ENCODE measurements around the gene ITPR2.
A peak's percentile ranks its signal among the peaks of the same experiment; 100 is the strongest.

ITPR2 gene

DNA sequence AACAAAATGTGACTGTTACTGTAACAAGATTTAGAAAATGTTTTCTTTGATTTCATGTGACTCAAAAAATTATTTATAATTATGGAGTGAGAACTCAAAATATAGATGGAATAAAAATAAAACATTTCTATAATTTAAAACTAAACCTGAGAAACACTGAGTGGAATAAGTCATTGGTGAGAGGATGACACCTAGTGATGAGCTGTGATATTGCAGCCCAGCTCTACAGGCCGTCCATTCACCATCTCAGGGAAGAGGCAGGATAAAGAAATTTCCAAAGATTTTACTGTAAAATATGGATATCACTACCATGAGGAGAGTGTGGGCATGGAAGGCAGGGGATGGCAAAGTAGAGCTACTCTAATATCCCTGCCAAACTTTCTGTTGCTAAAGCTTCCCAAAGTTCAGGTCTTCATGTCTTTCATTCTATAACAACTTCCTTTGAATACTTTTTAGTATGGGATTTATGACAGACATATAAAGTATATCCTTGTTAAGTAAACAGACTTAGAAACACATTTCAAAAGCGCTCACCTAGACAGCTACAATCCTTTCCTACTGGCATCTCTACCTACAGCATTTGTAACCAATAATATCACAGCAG, 308.0 kb downstream of the ITPR2 start:
- no peak overlapping the region for H2BK12ac ChIP-seq (ENCODE audit: low read length in 2 of 2)
- no peak overlapping the region for H2BK120ac ChIP-seq (ENCODE audit: low read depth, low read length)
- peaks cover 2% of the 10 kb centered on the region for H3K4me1 ChIP-seq (ENCODE audit: control insufficient read depth, insufficient read depth, low read depth, low read length)
- H3K18ac ChIP-seq (ENCODE audit: low read depth in 1 of 2, low read length in 2 of 2), result no peak overlapping the region
- H4K91ac ChIP-seq (ENCODE audit: low read length), result no peak overlapping the region
- H3K4me2 ChIP-seq (ENCODE audit: low read length, poor library complexity, severe bottlenecking), result no peak overlapping the region
- H4K8ac ChIP-seq (ENCODE audit: low read length), result no peak overlapping the region
- H3K27ac ChIP-seq (ENCODE audit: low read length, poor library complexity, severe bottlenecking), result no peak overlapping the region
- H2BK15ac ChIP-seq (ENCODE audit: low read depth, poor library complexity, severe bottlenecking), result no peak overlapping the region
- WGBS, result 94% methylated on average over 2 of the region's 2 CpGs
- no peak overlapping the region for H2AK5ac ChIP-seq (ENCODE audit: low read length, severe bottlenecking)
- peaks cover 13% of the 10 kb centered on the region for H3K9me3 ChIP-seq (ENCODE audit: control insufficient read depth, low read length)
- H3K79me1 ChIP-seq (replicated peaks; ENCODE audit: low read length, poor library complexity, severe bottlenecking), result peaks cover 5% of the 10 kb centered on the region
- DNase-seq, result peak; percentile 13
- no peak overlapping the region for H3K23ac ChIP-seq (ENCODE audit: low read length in 2 of 2)
- H3K36me3 ChIP-seq (ENCODE audit: control insufficient read depth in 1 of 2, insufficient read depth in 2 of 2, low read depth in 1 of 2, low read length in 2 of 2), result peaks cover 0 to 3% of the 10 kb centered on the region in 2 experiments
- no peak overlapping the region for H2BK5ac ChIP-seq (ENCODE audit: low read depth, low read length, poor library complexity, severe bottlenecking)
- no peaks in the 10 kb centered on the region for H3K27me3 ChIP-seq (ENCODE audit: control insufficient read depth in 1 of 2, insufficient read depth in 1 of 2, low read length in 2 of 2)
- H2AFZ ChIP-seq (ENCODE audit: low read depth, low read length), result no peak overlapping the region
- H3K9ac ChIP-seq (ENCODE audit: low read length), result no peak overlapping the region
- no peak overlapping the region for H3K14ac ChIP-seq (ENCODE audit: low read length in 2 of 2)
- H3K4me3 ChIP-seq (ENCODE audit: insufficient read depth in 1 of 2, low read depth in 1 of 2, low read length in 2 of 2), result no peak overlapping the region
- H3K4ac ChIP-seq (ENCODE audit: low read depth in 1 of 2, low read length in 2 of 2), result no peak overlapping the region

DNA sequence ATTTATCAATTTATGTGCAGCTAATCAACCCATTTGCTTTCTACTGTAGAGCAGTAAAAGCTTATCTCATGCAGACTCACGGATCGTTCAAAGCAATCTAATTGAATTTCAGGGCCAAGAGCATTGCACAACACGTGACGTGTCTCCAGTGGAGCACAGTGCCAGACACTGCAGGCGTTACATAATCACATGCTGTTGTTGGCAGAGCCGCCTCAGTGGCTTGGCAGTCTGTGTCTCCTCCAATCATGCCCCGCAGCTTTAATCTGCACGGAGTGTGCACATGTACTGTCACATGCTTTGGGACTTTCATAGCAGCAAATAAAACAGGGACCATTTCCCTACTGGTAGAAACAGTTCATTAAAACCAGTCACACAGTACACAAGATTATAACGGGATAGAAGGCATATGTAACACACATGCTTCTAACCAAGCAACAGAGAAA, 309.3 kb downstream of the ITPR2 start:
- WGBS, result 74% methylated on average over 9 of the region's 9 CpGs
- no peak overlapping the region for H4K8ac ChIP-seq (ENCODE audit: low read length)
- peaks cover 5% of the 10 kb centered on the region for H3K79me1 ChIP-seq (replicated peaks; ENCODE audit: low read length, poor library complexity, severe bottlenecking)

DNA sequence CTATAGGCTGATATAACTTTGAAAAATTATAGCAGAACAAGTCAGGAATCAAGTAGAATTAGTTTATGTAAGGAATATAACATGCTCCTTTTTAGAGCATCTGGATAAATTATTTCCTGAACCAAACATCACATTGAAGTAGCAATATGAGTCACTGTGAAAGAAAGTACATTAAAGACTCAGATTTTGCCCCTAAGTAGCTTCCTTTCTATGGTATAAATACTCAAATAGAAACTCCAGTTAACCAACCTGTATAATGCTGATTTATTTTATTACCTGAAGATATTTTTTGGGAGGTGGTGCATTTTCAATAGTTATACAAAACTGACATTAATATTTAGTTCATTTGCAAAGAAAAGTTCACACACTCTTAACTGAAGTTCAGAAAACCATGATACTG, 312.1 kb downstream of the ITPR2 start:
- Histone ChIP-seq H2AK5ac (ENCODE audit: low read length, severe bottlenecking) (no peak overlapping the region), H3K23ac (ENCODE audit: low read length in 2 of 2) (no peak overlapping the region), H3K27ac (ENCODE audit: low read length, poor library complexity, severe bottlenecking) (no peak overlapping the region), H3K18ac (ENCODE audit: low read depth in 1 of 2, low read length in 2 of 2) (no peak overlapping the region), H2BK12ac (ENCODE audit: low read length in 2 of 2) (no peak overlapping the region), H3K9me3 (ENCODE audit: control insufficient read depth, low read length) (peaks cover 12% of the 10 kb centered on the region), H3K27me3 (ENCODE audit: control insufficient read depth in 1 of 2, insufficient read depth in 1 of 2, low read length in 2 of 2) (no peaks in the 10 kb centered on the region), H4K91ac (ENCODE audit: low read length) (no peak overlapping the region), H4K8ac (ENCODE audit: low read length) (no peak overlapping the region), H2BK120ac (ENCODE audit: low read depth, low read length) (no peak overlapping the region), H3K4me3 (ENCODE audit: insufficient read depth in 1 of 2, low read depth in 1 of 2, low read length in 2 of 2) (no peak overlapping the region), H3K9ac (ENCODE audit: low read length) (no peak overlapping the region), H3K4ac (ENCODE audit: low read depth in 1 of 2, low read length in 2 of 2) (no peak overlapping the region), H3K4me1 (ENCODE audit: control insufficient read depth, insufficient read depth, low read depth, low read length) (peaks cover 2% of the 10 kb centered on the region), H3K36me3 (ENCODE audit: control insufficient read depth in 1 of 2, insufficient read depth in 2 of 2, low read depth in 1 of 2, low read length in 2 of 2) (peaks cover 0 to 3% of the 10 kb centered on the region in 2 experiments), H2BK5ac (ENCODE audit: low read depth, low read length, poor library complexity, severe bottlenecking) (no peak overlapping the region), H3K79me1 (replicated peaks; ENCODE audit: low read length, poor library complexity, severe bottlenecking) (peaks cover 5% of the 10 kb centered on the region), H2BK15ac (ENCODE audit: low read depth, poor library complexity, severe bottlenecking) (no peak overlapping the region), H2AFZ (ENCODE audit: low read depth, low read length) (no peak overlapping the region), H3K4me2 (ENCODE audit: low read length, poor library complexity, severe bottlenecking) (no peak overlapping the region), H3K14ac (ENCODE audit: low read length in 2 of 2) (no peak overlapping the region)
- no peak for DNase-seq

More for the DNA sequence above, 309.3 kb downstream of the ITPR2 start:
- H4K91ac ChIP-seq (ENCODE audit: low read length), result peak overlapping the region; percentile 71
- no peak overlapping the region for H3K18ac ChIP-seq (ENCODE audit: low read depth in 1 of 2, low read length in 2 of 2)
- no peak overlapping the region for H3K14ac ChIP-seq (ENCODE audit: low read length in 2 of 2)
- H3K4me1 ChIP-seq (ENCODE audit: control insufficient read depth, insufficient read depth, low read depth, low read length), result peaks cover 2% of the 10 kb centered on the region
- no peak overlapping the region for H2BK15ac ChIP-seq (ENCODE audit: low read depth, poor library complexity, severe bottlenecking)
- H3K36me3 ChIP-seq (ENCODE audit: control insufficient read depth in 1 of 2, insufficient read depth in 2 of 2, low read depth in 1 of 2, low read length in 2 of 2), result peaks cover 0 to 3% of the 10 kb centered on the region in 2 experiments
- H2AFZ ChIP-seq (ENCODE audit: low read depth, low read length), result no peak overlapping the region
- no peak overlapping the region for H3K4ac ChIP-seq (ENCODE audit: low read depth in 1 of 2, low read length in 2 of 2)
- no peak overlapping the region for H3K27ac ChIP-seq (ENCODE audit: low read length, poor library complexity, severe bottlenecking)
- DNase-seq, result peak; percentile 79
- H3K9ac ChIP-seq (ENCODE audit: low read length), result peak overlapping the region; percentile 71
- H3K27me3 ChIP-seq (ENCODE audit: control insufficient read depth in 1 of 2, insufficient read depth in 1 of 2, low read length in 2 of 2), result no peaks in the 10 kb centered on the region
- H2BK120ac ChIP-seq (ENCODE audit: low read depth, low read length), result no peak overlapping the region
- peaks cover 15% of the 10 kb centered on the region for H3K9me3 ChIP-seq (ENCODE audit: control insufficient read depth, low read length)
- no peak overlapping the region for H2BK12ac ChIP-seq (ENCODE audit: low read length in 2 of 2)
- no peak overlapping the region for H2AK5ac ChIP-seq (ENCODE audit: low read length, severe bottlenecking)
- H2BK5ac ChIP-seq (ENCODE audit: low read depth, low read length, poor library complexity, severe bottlenecking), result no peak overlapping the region
- H3K4me3 ChIP-seq (ENCODE audit: insufficient read depth in 1 of 2, low read depth in 1 of 2, low read length in 2 of 2), result no peak overlapping the region
- H3K23ac ChIP-seq (ENCODE audit: low read length in 2 of 2), result no peak overlapping the region
- no peak overlapping the region for H3K4me2 ChIP-seq (ENCODE audit: low read length, poor library complexity, severe bottlenecking)

DNA sequence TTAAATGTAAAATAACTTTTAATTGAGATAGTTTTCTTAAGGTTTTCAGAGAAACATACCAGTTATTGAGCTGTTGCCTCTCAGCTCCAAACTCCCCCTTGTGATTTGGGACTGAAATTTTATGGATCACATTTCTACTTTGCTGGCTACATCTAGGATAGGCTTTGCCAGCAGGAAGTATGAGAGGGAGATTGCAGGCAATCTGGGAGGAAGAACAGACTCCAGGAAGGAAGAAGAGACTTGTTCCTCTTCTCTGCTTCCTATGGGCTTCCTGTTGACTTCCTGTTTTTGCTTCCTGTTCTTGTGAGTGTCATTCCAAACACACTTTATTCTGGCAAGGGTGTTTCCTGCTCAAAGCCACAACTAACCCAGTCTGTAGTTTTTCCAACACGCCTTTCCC, 312.9 kb downstream of the ITPR2 start:
- H2BK120ac ChIP-seq (ENCODE audit: low read depth, low read length), result no peak overlapping the region
- no peak overlapping the region for H2BK15ac ChIP-seq (ENCODE audit: low read depth, poor library complexity, severe bottlenecking)
- peaks cover 6% of the 10 kb centered on the region for H3K79me1 ChIP-seq (replicated peaks; ENCODE audit: low read length, poor library complexity, severe bottlenecking)
- no peak overlapping the region for H4K8ac ChIP-seq (ENCODE audit: low read length)
- H2AK5ac ChIP-seq (ENCODE audit: low read length, severe bottlenecking), result no peak overlapping the region
- H3K9ac ChIP-seq (ENCODE audit: low read length), result no peak overlapping the region
- DNase-seq, result no peak
- H3K27ac ChIP-seq (ENCODE audit: low read length, poor library complexity, severe bottlenecking), result no peak overlapping the region
- no peaks in the 10 kb centered on the region for H3K27me3 ChIP-seq (ENCODE audit: control insufficient read depth in 1 of 2, insufficient read depth in 1 of 2, low read length in 2 of 2)
- no peak overlapping the region for H3K4me2 ChIP-seq (ENCODE audit: low read length, poor library complexity, severe bottlenecking)
- no peak overlapping the region for H3K4me3 ChIP-seq (ENCODE audit: insufficient read depth in 1 of 2, low read depth in 1 of 2, low read length in 2 of 2)
- H2AFZ ChIP-seq (ENCODE audit: low read depth, low read length), result no peak overlapping the region
- H3K23ac ChIP-seq (ENCODE audit: low read length in 2 of 2), result no peak overlapping the region
- H3K4ac ChIP-seq (ENCODE audit: low read depth in 1 of 2, low read length in 2 of 2), result no peak overlapping the region
- H3K36me3 ChIP-seq (ENCODE audit: control insufficient read depth in 1 of 2, insufficient read depth in 2 of 2, low read depth in 1 of 2, low read length in 2 of 2), result peaks cover 0 to 3% of the 10 kb centered on the region in 2 experiments
- H4K91ac ChIP-seq (ENCODE audit: low read length), result no peak overlapping the region
- no peak overlapping the region for H2BK5ac ChIP-seq (ENCODE audit: low read depth, low read length, poor library complexity, severe bottlenecking)
- no peak overlapping the region for H3K18ac ChIP-seq (ENCODE audit: low read depth in 1 of 2, low read length in 2 of 2)
- 100% methylated on average over 1 of the region's 1 CpG for WGBS
- no peak overlapping the region for H2BK12ac ChIP-seq (ENCODE audit: low read length in 2 of 2)
- H3K4me1 ChIP-seq (ENCODE audit: control insufficient read depth, insufficient read depth, low read depth, low read length), result peaks cover 2% of the 10 kb centered on the region
- H3K9me3 ChIP-seq (ENCODE audit: control insufficient read depth, low read length), result peaks cover 4% of the 10 kb centered on the region
- H3K14ac ChIP-seq (ENCODE audit: low read length in 2 of 2), result no peak overlapping the region

Measured in mesenchymal stem cell (in vitro differentiated cells and primary cell).